ENCODE data around the gene SPINK5. TPM values are rescaled to one million over a fixed set of nuclear protein-coding genes. Genes with fewer than 3 reads are reported as not detected.
"Not testable (repeated sequence)": the region's sequence is repeated elsewhere in the genome, so short reads cannot be mapped to it uniquely, and the experiment has no call there.

The SPINK5 gene
- total RNA-seq, 1 donor from 2014 or later, result 12.9 TPM

GRCh38 chr5:148033134-148033533, 30.6 kb upstream of the SPINK5 start:
- Mint-ChIP-seq H3K36me3 (ENCODE audit: low read depth) (peaks cover 8% of the 10 kb centered on the region), H3K27me3 (ENCODE audit: low read depth) (no peaks in the 10 kb centered on the region), H3K4me3 (no peak overlapping the region), H3K27ac (ENCODE audit: unreplicated experiment) (no peak overlapping the region), H3K4me1 (peaks cover 16% of the 10 kb centered on the region), H3K9me3 (no peaks in the 10 kb centered on the region)
- TF ChIP-seq, protein P1, sequence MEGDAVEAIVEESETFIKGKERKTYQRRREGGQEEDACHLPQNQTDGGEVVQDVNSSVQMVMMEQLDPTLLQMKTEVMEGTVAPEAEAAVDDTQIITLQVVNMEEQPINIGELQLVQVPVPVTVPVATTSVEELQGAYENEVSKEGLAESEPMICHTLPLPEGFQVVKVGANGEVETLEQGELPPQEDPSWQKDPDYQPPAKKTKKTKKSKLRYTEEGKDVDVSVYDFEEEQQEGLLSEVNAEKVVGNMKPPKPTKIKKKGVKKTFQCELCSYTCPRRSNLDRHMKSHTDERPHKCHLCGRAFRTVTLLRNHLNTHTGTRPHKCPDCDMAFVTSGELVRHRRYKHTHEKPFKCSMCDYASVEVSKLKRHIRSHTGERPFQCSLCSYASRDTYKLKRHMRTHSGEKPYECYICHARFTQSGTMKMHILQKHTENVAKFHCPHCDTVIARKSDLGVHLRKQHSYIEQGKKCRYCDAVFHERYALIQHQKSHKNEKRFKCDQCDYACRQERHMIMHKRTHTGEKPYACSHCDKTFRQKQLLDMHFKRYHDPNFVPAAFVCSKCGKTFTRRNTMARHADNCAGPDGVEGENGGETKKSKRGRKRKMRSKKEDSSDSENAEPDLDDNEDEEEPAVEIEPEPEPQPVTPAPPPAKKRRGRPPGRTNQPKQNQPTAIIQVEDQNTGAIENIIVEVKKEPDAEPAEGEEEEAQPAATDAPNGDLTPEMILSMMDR (conservative IDR thresholded peaks at IDR 0.05), result no peak
- DNase-seq (ENCODE audit: low read depth, low spot score), result no peak

GRCh38 chr5:148035676-148036075, 28.1 kb upstream of the SPINK5 start:
- H3K9me3 Mint-ChIP-seq, result no peaks in the 10 kb centered on the region
- TF ChIP-seq, protein P1 (conservative IDR thresholded peaks at IDR 0.05), result no peak
- H3K27ac Mint-ChIP-seq (ENCODE audit: unreplicated experiment), result peak overlapping the region; percentile 28
- H3K36me3 Mint-ChIP-seq (ENCODE audit: low read depth), result no peaks in the 10 kb centered on the region
- peaks cover 16% of the 10 kb centered on the region for H3K4me1 Mint-ChIP-seq
- H3K4me3 Mint-ChIP-seq, result no peak overlapping the region
- no peaks in the 10 kb centered on the region for H3K27me3 Mint-ChIP-seq (ENCODE audit: low read depth)
- no peak for DNase-seq (ENCODE audit: low read depth, low spot score)

- no peak overlapping the region for H3K27ac Mint-ChIP-seq (ENCODE audit: unreplicated experiment)
- H3K36me3 Mint-ChIP-seq (ENCODE audit: low read depth), result peaks cover 24% of the 10 kb centered on the region
- no peaks in the 10 kb centered on the region for H3K4me1 Mint-ChIP-seq
- H3K4me3 Mint-ChIP-seq, result no peak overlapping the region
- H3K27me3 Mint-ChIP-seq (ENCODE audit: low read depth), result no peaks in the 10 kb centered on the region
- TF ChIP-seq, protein P1 (conservative IDR thresholded peaks at IDR 0.05), result no peak
- no peak for DNase-seq (ENCODE audit: low read depth, low spot score)
- peaks cover 8% of the 10 kb centered on the region for H3K9me3 Mint-ChIP-seq
Measured at GRCh38 chr5:148042881-148043280, 20.9 kb upstream of the SPINK5 start.

DNA sequence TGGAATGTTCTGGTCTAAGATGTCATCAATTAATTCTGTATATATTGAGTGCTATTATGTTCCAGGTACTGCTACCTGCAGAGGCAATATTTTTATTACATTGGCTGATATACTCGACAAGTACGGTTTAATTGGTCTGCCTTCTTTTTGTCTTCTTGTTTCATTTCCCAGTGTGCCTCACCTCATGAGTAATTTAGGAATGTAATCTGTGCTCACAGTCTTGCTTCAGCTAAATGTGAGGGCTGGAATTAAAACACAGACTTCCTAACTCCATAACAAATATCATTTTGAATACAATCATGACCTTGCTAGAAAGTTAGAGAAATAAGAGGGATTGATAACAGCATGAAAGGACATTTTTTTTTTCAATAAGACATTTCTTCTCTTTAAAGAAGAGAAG, 20.1 kb upstream of the SPINK5 start:
- Mint-ChIP-seq H3K36me3 (ENCODE audit: low read depth) (peaks cover 28% of the 10 kb centered on the region), H3K4me3 (no peak overlapping the region), H3K27me3 (ENCODE audit: low read depth) (no peaks in the 10 kb centered on the region), H3K9me3 (peaks cover 12% of the 10 kb centered on the region), H3K27ac (ENCODE audit: unreplicated experiment) (no peak overlapping the region), H3K4me1 (no peaks in the 10 kb centered on the region)
- DNase-seq (ENCODE audit: low read depth, low spot score), result no peak
- TF ChIP-seq, protein P1 (conservative IDR thresholded peaks at IDR 0.05), result no peak

DNA sequence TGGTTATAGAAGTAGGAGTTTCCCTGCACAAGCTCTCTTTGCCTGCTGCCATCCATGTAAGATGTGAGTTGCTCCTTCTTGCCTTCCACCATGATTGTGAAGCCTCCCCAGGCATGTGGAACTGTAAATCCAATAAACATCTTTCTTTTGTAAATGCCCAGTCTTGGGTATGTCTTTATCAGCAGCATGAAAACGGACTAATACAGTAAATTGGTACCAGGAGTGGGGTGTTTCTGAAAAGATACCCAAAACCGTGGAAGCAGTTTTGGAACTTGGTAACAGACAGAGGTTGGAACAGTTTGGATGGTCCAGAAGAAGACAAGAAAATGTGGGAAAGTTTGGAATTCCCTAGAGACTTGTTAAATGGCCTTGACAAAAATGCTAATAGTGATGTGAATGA, 8.6 kb upstream of the SPINK5 start:
- not testable (repeated sequence) for DNase-seq (ENCODE audit: low read depth, low spot score); H3K4me1 Mint-ChIP-seq; H3K27ac Mint-ChIP-seq (ENCODE audit: unreplicated experiment); H3K27me3 Mint-ChIP-seq (ENCODE audit: low read depth); H3K4me3 Mint-ChIP-seq
- peaks cover 45% of the 10 kb centered on the region for H3K36me3 Mint-ChIP-seq (ENCODE audit: low read depth)
- H3K9me3 Mint-ChIP-seq, result peaks cover 28% of the 10 kb centered on the region

GRCh38 chr5:148060309-148060708, 3.5 kb upstream of the SPINK5 start:
- Mint-ChIP-seq H3K27me3 (ENCODE audit: low read depth) (no peaks in the 10 kb centered on the region), H3K4me3 (no peak overlapping the region), H3K36me3 (ENCODE audit: low read depth) (peaks cover 22% of the 10 kb centered on the region), H3K4me1 (no peaks in the 10 kb centered on the region), H3K27ac (ENCODE audit: unreplicated experiment) (no peak overlapping the region), H3K9me3 (peaks cover 12% of the 10 kb centered on the region)
- TF ChIP-seq, protein P1 (conservative IDR thresholded peaks at IDR 0.05), result no peak
- DNase-seq (ENCODE audit: low read depth, low spot score), result no peak

Data from neural crest cell (in vitro differentiated cells).